Fibroblast of the aortic adventitia (primary cell): ENCODE measurements around the gene CSNK1G2. TPM values are rescaled to one million over a fixed set of nuclear protein-coding genes. Genes with fewer than 3 reads are reported as not detected.

Experiments used
- DNase-seq: peaks from one replicate; pipeline ENCODE4 v3.0.0-alpha.2; 2010; ENCODE audit warnings: low read depth
- H3K4me3 ChIP-seq: 2 replicates; pipeline ENCODE4 v1.5.1; 2011; ENCODE audit warnings: low read depth, mild to moderate bottlenecking, control low read depth, low read length, moderate library complexity
- CTCF ChIP-seq: IDR thresholded peaks from 2 replicates; pipeline ENCODE4 v1.5.1; 2011; ENCODE audit warnings: mild to moderate bottlenecking, low read length, control low read depth, inconsistent platforms; ENCODE audit not compliant: insufficient read depth
- total RNA-seq: library from RNA; depleted of rRNA; stranded (reverse); fragments of >200 nt; gene quantifications from 2 replicates; pipeline ENCODE4 v1.2.3, GENCODE V29; 2012; ENCODE audit warnings: low replicate concordance

CSNK1G2 gene
- total RNA-seq, 1 donor = 47.5 TPM

GRCh38 chr19:1942078-1942933 is 1.3 kb downstream of the CSNK1G2 start:
- H3K4me3 ChIP-seq = peak overlapping the region; percentile 88
- DNase-seq = peak; percentile 57
- no peak for TF ChIP-seq CTCF

GRCh38 chr19:1942934-1943555 is 2.1 kb downstream of the CSNK1G2 start:
- TF ChIP-seq CTCF = no peak
- no peak for DNase-seq
- H3K4me3 ChIP-seq = peak overlapping the region; percentile 88

GRCh38 chr19:1943661-1944087 is 2.7 kb downstream of the CSNK1G2 start:
- H3K4me3 ChIP-seq = no peak overlapping the region
- DNase-seq = no peak
- no peak for TF ChIP-seq CTCF

GRCh38 chr19:1944088-1944915 is 3.3 kb downstream of the CSNK1G2 start:
- no peak overlapping the region for H3K4me3 ChIP-seq
- DNase-seq = no peak
- no peak for TF ChIP-seq CTCF

GRCh38 chr19:1944916-1945561 is 4.1 kb downstream of the CSNK1G2 start:
- no peak for DNase-seq
- no peak overlapping the region for H3K4me3 ChIP-seq
- no peak for TF ChIP-seq CTCF

- no peak overlapping the region for H3K4me3 ChIP-seq
- DNase-seq = no peak
- TF ChIP-seq CTCF = peak; percentile 55
These were observed 4.9 kb downstream of the CSNK1G2 start for GRCh38 chr19:1945899-1946298.
